ENCODE measurements around the gene RTP2.

- TF ChIP-seq, protein P1, sequence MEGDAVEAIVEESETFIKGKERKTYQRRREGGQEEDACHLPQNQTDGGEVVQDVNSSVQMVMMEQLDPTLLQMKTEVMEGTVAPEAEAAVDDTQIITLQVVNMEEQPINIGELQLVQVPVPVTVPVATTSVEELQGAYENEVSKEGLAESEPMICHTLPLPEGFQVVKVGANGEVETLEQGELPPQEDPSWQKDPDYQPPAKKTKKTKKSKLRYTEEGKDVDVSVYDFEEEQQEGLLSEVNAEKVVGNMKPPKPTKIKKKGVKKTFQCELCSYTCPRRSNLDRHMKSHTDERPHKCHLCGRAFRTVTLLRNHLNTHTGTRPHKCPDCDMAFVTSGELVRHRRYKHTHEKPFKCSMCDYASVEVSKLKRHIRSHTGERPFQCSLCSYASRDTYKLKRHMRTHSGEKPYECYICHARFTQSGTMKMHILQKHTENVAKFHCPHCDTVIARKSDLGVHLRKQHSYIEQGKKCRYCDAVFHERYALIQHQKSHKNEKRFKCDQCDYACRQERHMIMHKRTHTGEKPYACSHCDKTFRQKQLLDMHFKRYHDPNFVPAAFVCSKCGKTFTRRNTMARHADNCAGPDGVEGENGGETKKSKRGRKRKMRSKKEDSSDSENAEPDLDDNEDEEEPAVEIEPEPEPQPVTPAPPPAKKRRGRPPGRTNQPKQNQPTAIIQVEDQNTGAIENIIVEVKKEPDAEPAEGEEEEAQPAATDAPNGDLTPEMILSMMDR (conservative IDR thresholded peaks at IDR 0.05 in 1 of 2, IDR thresholded peaks at IDR 0.05 in 1 of 2; ENCODE audit: extremely low read depth in 1 of 2, insufficient read depth in 1 of 2, low read depth in 1 of 2, low read length in 2 of 2): no peak
- TF ChIP-seq EZH2 (IDR thresholded peaks at IDR 0.05; ENCODE audit: borderline replicate concordance, low read length): no peak
Measured at GRCh38 chr3:187713504-187713903, 11.1 kb upstream of the RTP2 start.

All from mammary epithelial cell (primary cell).